ENCODE measurements around the gene GRK3.
"Not testable (repeated sequence)": the region's sequence is repeated elsewhere in the genome, so short reads cannot be mapped to it uniquely, and the experiment has no call there.

Gene GRK3

DNA sequence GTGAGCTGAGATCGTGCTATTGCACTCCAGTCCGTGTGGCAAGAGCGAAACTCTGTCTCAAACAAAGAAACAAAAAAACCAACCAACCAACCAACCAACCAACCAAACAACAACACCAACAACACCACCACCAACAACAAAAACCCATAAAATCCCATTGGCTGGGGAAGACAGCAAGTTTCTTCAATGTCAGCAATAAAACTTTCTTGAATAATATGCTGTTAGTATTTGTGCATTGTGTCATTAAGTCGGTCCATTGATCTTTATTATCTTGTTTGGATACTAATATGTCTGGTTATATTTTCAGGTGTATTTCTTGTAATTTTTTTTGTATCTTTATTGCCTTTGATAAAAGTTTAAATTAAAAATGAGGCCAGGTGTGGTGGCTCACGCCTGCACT, 9.4 kb downstream of the GRK3 start:
- DNase-seq, result no peak

- DNase-seq, result no peak
Observed at GRCh38 chr22:25574736-25575135, 10.3 kb downstream of the GRK3 start.

DNA sequence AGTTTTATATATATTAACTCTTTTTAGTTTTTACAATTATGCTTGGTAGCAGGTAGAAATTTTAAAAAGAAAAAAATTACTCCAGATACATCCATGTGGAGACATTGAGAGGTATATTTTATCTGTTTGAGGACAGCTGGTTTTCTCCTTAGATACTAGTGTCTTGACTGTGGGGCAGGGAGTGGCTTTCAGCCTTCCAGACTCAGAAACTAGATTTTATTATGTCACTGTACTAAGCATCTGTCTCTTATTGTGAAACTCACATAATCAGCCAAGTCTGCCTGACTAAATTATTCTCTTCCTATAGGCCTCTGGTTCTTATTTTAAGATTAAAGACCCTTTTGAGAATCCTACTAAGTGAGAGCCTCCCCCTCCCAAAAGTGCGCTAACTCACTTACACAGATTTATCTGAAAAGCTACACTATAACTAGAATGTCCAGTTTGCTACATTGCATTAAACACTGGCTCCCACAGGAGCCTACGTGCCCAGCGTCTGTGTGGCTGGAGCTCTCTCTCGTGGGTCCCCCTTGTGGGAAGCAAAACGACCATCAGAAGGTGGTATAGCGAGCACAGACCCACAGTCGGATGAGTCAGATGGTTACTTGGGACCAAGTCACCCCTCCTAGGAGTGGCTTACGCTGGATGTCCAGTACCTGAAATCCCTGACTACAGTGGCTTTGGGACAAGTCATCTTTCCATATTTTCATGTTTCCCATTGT, 11.4 kb downstream of the GRK3 start:
- DNase-seq, result not testable (repeated sequence)

GRCh38 chr22:25581452-25581851, 17.0 kb downstream of the GRK3 start:
- not testable (repeated sequence) for DNase-seq

DNA sequence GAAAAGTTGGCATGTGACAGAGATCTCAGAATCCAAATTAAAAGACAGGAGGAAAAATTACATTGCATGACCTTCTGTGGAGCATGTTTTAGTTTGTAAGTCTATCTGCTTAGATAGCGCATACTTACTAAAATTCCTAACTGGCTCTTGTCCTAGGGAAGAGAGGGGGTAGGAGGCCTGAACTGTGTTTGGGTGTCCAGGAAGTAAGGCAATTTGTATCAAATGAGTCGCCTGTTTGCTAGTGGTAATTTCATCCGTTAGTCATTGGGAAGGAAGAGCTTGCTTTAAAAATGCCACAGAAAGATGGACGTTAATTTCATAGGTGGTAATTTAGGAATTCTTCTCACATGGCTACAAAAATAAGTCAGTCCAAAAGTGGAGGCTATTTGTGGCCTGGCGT, 18.5 kb downstream of the GRK3 start:
- DNase-seq, result no peak

DNA sequence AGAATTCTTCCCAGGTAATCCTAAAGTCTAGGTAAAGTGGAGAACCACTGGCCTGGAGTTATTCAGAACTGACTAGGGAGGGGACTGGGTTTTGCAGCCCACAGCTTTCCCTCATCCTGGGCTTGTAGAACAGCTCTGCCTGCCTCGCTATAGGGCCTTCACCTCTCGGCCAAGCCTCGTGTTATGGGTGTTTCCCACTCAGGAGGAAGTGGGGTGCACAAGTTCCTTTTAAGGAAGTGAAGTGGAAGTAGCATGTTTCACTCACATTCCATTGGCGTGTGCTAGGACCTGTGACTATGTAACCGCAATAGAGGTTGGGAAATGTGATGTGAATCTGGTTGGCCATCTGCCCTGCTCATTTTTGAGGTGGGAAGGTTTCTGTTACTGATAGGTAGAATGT, 20.5 kb downstream of the GRK3 start:
- peak; percentile 37 to 75 for DNase-seq

DNA sequence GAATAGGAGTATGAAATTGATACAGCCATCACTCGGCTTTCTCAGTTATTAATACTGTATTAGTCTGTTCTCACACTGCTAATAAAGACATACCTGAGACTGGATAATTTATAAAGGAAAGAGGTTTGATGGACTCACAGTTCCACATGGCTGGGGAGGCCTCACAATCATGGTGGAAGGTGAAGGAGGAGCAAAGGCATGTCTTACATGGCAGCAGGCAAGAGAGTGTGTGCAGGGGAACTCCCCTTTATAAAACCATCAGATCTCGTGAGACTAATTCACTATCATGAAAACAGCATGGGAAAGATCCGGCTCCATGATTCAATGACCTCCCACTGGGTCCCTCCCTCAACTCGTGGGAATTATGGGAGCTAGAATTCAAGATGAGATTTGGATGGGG, 25.2 kb downstream of the GRK3 start:
- not testable (repeated sequence) for DNase-seq

- not testable (repeated sequence) for DNase-seq
Observed at GRCh38 chr22:25593323-25593722, 28.8 kb downstream of the GRK3 start.

DNA sequence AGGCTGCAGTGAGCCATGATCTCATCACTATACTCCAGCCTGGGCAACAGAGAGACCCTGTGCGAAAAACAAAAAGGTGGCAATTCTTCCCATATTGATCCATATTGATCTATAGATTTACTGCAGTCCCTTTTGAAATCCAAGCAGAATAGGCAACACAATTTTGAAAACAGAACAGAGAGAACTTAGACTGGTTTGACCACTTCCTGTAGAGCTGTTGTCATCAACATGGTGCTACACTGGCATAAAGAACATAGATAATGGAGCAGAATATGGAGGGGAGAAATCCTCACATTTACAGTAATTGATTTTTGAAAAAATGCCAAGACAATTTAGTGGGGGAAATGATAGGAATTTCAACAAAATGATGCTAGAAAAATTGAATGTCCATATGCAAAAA, 34.1 kb downstream of the GRK3 start:
- no peak for DNase-seq

GRCh38 chr22:25602445-25602844, 38.0 kb downstream of the GRK3 start:
- no peak for DNase-seq

GRCh38 chr22:25602916-25603315, 38.4 kb downstream of the GRK3 start:
- DNase-seq, result no peak

GRCh38 chr22:25605146-25605545, 40.7 kb downstream of the GRK3 start:
- DNase-seq, result not testable (repeated sequence)

DNA sequence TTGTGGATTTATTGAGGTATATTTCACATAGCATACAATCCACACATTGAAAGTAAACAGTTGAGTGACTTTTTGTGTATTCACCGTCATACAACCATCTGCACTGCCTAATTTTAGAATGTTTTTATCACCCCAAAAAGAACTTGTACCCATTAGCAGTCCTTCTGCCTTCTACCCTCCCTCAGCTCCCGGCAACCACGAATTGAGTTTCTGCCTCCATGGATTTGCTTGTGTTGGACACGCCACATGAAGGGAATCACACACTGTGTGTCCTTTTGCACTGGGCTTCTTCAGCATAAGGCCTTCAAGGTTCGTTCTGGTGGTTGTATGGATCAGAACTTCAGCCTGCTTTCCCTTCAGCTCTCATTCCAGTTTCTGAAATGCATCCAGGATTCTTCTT, 41.1 kb downstream of the GRK3 start:
- DNase-seq, result not testable (repeated sequence)

DNA sequence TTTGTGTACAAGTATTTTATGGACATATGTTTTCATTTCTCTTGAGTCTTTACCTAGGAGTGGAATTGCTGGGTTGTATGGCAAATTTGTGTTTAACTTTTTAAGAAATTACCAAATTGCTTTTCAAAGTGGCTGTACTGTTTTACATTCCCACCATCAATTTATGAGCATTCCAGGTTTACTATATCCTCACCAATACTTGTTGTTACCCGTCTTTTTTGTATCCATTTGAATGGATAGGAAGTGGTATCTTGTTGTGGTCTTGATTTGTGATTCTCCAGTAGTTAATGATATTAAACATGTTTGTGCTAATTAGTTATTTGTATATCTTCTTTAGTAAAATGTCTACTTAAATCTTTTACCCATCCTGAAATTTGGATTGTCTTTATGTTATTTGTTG, 46.8 kb downstream of the GRK3 start:
- not testable (repeated sequence) for DNase-seq

DNA sequence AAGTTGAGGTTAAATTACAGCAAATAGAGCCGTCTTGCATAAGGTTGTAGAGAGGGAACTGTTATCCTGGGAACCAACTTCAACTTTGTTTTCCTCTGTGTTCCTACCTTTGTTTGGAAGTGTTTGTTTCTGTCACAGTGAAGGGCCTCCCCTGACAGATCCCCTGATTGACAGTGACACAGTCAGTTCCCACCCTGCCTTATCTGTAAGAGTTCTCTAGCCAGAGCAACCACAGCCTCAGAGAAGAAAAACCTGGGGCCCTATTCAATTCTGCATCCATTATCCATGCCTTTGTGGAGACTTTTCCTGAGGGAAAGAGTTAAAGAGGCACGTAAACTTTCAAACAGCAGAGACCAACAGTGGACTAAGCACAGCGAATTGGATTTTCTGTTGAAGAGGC, 48.7 kb downstream of the GRK3 start:
- DNase-seq, result not testable (repeated sequence)

DNA sequence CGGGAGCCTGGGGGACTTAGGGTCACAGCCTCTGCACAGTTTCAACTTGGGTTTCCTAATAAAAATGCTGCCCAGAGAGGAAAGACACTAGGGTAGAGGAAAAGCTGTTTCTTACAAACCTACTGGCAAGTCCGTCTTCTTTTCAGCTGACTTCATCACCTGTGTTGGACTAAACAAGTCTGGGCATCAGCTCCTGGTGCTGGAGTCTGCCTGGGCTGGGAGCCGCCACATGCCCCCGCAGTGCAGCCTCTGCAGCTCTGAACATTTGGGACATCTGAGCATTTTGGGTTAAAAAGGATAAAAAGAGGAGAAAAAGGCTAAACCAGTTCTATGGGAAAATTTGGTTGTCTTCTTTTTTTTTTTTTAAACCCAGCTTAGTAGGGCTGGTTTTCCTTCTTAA, 49.1 kb downstream of the GRK3 start:
- DNase-seq, result not testable (repeated sequence)

DNA sequence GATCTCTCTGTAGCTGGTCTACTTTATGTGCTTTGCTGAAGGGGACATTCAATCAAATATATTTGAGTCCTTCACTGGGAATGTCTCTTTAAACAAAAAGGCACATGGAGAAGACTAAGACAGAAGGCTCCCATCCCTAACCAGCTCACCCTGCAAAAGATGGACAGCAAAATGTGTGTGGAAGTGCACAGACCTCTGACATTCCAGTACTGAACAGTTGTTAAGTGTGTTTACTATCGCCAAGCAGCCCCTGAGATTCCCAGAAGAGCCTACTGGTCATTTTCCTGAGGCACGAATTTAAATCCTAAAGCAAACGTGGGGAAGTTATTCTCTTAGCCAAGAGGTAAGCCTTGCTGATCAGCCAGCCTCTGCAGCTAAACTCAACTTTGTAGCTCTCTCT, 50.3 kb downstream of the GRK3 start:
- DNase-seq, result not testable (repeated sequence)

DNA sequence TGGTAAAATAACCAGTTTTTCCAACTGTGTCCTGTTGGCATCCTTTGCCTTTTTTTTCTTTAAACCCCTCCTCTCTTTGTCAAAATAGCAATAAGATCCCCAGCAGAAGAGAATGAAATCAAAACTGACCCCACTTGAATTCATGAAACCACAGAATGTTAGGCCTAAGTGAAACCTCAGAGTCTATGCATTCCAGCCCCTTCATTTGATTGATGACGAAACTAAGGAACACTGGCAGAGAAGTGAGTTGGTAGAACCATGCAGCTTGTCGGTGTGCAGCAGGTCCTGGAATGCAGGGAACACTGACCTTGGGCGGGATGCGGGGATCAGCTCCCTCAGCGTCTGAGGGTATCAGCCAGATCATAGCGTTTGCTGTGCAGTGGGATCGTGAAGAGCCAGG, 57.5 kb downstream of the GRK3 start:
- no peak for DNase-seq

DNA sequence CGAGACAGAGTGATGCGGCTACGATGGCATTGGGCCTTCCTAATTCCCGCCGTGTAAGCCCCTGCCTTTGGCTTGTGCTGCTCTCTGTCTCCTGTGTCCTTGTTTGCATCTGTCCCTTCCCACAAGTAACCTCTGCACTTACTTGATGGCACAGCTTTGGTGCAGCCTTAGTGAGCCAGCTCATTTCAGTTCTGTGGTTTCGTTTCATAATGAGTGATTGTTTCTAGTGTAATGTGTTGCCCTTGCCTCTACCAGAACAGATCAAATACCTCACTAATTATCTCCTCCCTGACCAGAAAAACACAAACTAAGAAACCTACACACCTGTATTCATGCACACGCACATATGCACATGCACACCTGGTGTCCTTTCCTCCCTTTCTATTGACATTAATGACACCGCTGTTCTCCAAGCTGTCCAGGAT, 58.8 kb downstream of the GRK3 start:
- DNase-seq, result no peak

- DNase-seq, result no peak
Observed at GRCh38 chr22:25623851-25624250, 59.4 kb downstream of the GRK3 start.

DNA sequence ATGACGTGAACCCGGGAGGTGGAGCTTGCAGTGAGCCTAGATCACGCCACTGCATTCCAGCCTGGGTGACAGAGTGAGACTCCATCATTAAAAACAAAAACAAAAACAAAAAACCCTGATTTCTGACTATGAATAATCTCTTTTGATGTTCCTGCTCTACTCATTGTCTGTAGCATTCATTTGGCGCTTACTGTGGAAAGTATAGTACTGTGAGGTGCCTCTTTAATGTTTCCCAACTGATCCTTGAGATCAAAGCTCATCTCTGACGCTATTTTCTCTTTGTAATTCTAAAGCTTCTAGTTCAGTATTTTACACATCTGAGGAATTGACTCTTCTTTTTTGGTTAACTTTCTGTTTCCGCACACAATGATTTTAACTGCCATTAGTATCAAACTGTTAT, 60.0 kb downstream of the GRK3 start:
- no peak for DNase-seq

DNA sequence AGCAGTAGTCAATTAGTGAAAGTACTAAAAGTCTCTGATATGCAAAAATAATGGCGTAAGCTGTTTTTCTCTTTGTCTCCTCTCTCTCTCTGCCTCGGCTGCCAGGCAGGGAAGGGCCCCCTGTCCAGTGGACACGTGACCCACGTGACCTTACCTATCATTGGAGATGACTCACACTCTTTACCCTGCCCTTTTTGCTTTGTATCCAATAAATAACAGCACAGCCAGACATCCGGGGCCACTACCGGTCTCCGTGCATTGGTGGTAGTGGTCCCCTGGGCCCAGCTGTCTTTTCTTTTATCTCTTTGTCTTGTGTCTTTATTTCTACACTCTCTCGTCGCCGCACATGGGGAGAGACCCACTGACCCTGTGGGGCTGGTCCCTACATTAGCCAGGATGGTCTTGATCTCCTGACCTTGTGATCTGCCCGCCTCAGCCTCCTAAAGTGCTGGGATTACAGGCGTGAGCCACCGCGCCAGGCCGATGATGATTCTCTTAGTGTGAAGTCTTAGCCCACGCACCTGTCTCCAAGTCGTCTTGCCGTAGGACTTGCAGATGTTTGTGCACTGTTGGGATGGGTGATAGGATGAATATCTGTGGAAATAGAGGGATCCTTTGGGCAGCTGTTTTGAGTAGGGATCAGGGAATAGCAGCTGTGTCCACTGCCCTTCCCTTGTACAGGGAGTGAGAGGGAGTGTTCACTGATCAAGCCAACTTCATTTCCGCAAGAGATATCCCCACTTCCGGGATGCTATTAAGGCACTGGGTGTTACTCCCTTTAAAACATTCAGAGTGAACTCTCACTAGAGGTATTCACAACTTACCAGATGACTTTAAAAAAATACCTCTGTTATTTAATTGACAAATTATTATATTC, 61.5 kb downstream of the GRK3 start:
- not testable (repeated sequence) for DNase-seq

- DNase-seq, result no peak
Observed at GRCh38 chr22:25626624-25626990, 62.1 kb downstream of the GRK3 start.

DNA sequence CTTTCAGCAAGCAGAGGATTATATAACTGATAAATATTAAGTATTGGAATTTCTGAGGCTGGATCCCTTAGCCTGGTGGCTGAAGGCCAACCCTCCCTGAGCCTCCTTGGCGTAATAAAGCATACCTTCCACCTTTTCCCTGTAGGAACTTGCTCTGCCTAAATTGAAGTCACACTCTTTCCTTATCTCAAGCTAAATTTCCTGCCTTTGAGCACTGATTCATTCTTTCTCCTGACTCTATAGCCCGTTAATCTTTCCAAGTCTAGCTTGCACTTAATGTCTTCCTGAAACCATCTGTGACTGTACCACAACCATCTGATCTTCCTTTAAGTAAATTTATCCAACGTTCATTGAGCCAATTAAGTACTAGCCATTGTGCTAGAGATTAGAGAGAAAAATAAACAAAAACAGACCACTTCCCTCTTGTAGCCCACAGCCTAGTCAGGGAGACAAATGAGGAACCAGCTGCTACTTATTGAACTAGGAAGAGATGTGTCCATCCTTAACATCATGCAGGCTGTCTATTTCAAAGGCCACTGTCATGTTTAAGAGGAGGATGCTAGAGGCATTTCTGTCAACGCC, 62.9 kb downstream of the GRK3 start:
- DNase-seq, result peak; percentile 43 to 59

All from inflammatory macrophage treated with lipopolysaccharide for 1 hour (primary cell).